Epithelial cell of proximal tubule (primary cell): Measurements from ENCODE around the gene ZNF202. TPM values are rescaled to one million over a fixed set of nuclear protein-coding genes. Genes with fewer than 3 reads are reported as not detected.

Experiments
- DNase-seq: peaks from one replicate; pipeline ENCODE4 v3.0.0-alpha.2; 2011; ENCODE audit warnings: low read depth
- H3K4me3 ChIP-seq: 2 replicates; pipeline ENCODE4 v1.5.1; 2011; ENCODE audit warnings: low read depth, mild to moderate bottlenecking, low read length
- CTCF ChIP-seq: conservative IDR thresholded peaks from 2 replicates; pipeline ENCODE4 v1.5.1; 2012; ENCODE audit warnings: low read depth, mild to moderate bottlenecking, low read length
- total RNA-seq: library from RNA; depleted of rRNA; stranded (reverse); fragments of >200 nt; gene quantifications from 2 replicates; pipeline ENCODE4 v1.2.3, GENCODE V29; 2015

The ZNF202 gene
- total RNA-seq, 1 donor from 2014 or later, result 2.2 TPM

- TF ChIP-seq CTCF, result no peak
- DNase-seq, result no peak
- H3K4me3 ChIP-seq, result no peak overlapping the region
Measured at GRCh38 chr11:123678246-123678645, 63.2 kb downstream of the ZNF202 start.

- DNase-seq, result no peak
- TF ChIP-seq CTCF, result no peak
- H3K4me3 ChIP-seq, result no peak overlapping the region
Measured at GRCh38 chr11:123677510-123677909, 64.0 kb downstream of the ZNF202 start.

GRCh38 chr11:123674297-123674696, 67.2 kb downstream of the ZNF202 start:
- no peak for TF ChIP-seq CTCF
- no peak overlapping the region for H3K4me3 ChIP-seq
- no peak for DNase-seq

Other genes starting within 250 kb of the ZNF202 start
- 0.07 and 0.23 TPM in 2 replicates for gene SCN3B, start 87.0 kb downstream of the ZNF202 start, total RNA-seq
- gene OR6X1, start 12.9 kb upstream of the ZNF202 start, total RNA-seq, result not detected in 2 replicates
- not detected in 2 replicates for gene OR6M1, start 64.7 kb upstream of the ZNF202 start, total RNA-seq
- not detected in 2 replicates for gene TMEM225, start 144.0 kb upstream of the ZNF202 start, total RNA-seq
- not detected in 2 replicates for gene OR8D4, start 160.5 kb upstream of the ZNF202 start, total RNA-seq
- not detected in 2 replicates for gene OR4D5, start 198.0 kb upstream of the ZNF202 start, total RNA-seq
- not detected in 2 replicates for gene OR6T1, start 202.2 kb upstream of the ZNF202 start, total RNA-seq
- gene OR10S1, start 236.1 kb upstream of the ZNF202 start, total RNA-seq, result not detected in 2 replicates